Naive thymus-derived CD4-positive, alpha-beta T cell (primary cell): ENCODE results near the gene PRL. TPM values are rescaled to one million over a fixed set of nuclear protein-coding genes. Genes with fewer than 3 reads are reported as not detected.

Experiments
- ATAC-seq: fragments of 150-1000 bp; cut with Tn5 transposase; 2 replicates; pipeline ENCODE4 v1.10.0; 2021; ENCODE audit warnings: mild to moderate bottlenecking, moderate library complexity
- CTCF ChIA-PET: fragments of 350-600 bp; sonication (Branson Sonifier 250); formaldehyde crosslinking; loops from one replicate; lab custom pipeline; 2021; ENCODE audit warnings: antibody characterized with exemption; lab: Charles Lee
- POLR2A ChIA-PET: fragments of 350-600 bp; sonication (Branson Sonifier 250); formaldehyde crosslinking; loops from one replicate; lab custom pipeline; 2021; ENCODE audit warnings: antibody characterized with exemption, inconsistent platforms; lab: Charles Lee
- DNase-seq, 9 donors: peaks; one replicate each; pipeline versions ENCODE4 v3.0.0 to v3.0.0-alpha.2; 2020 to 2022; ENCODE audit warnings: mixed read lengths in 1 of 9
- H3K27ac ChIP-seq: one replicate; pipeline ENCODE4 v1.7.0; 2013; ENCODE audit warnings: mild to moderate bottlenecking, low read depth, low read length, moderate library complexity
- H3K27me3 ChIP-seq, 2 donors: one replicate each; pipeline ENCODE4 v1.7.0; 2013; ENCODE audit warnings: low read length in 2 of 2, mild to moderate bottlenecking in 2 of 2, moderate library complexity in 2 of 2; ENCODE audit not compliant: control insufficient read depth in 2 of 2, insufficient read depth in 2 of 2
- H3K36me3 ChIP-seq, 3 experiments: 1 replicate in 2 of 3; 2 replicates in 1 of 3; pipeline ENCODE4 v1.7.0; 2013; ENCODE audit warnings: low read length in 3 of 3, mild to moderate bottlenecking in 3 of 3, moderate library complexity in 1 of 3; ENCODE audit not compliant: insufficient read depth in 3 of 3, control insufficient read depth in 2 of 3
- H3K4me1 ChIP-seq, 2 donors: one replicate each; pipeline ENCODE4 v1.7.0; 2013; ENCODE audit warnings: low read length in 2 of 2, mild to moderate bottlenecking in 2 of 2, moderate library complexity in 1 of 2; ENCODE audit not compliant: control insufficient read depth in 2 of 2, insufficient read depth in 2 of 2
- H3K4me3 ChIP-seq: 2 replicates; pipeline ENCODE4 v1.7.0; 2013; ENCODE audit warnings: mild to moderate bottlenecking, low read length
- H3K9me3 ChIP-seq, 3 experiments: 1 replicate in 2 of 3; 2 replicates in 1 of 3; pipeline ENCODE4 v1.7.0; 2013; ENCODE audit warnings: low read length in 3 of 3; ENCODE audit not compliant: control insufficient read depth in 2 of 3
- H3K27ac Mint-ChIP-seq, 9 donors: one replicate each; pipeline ENCODE4 v1.8.0; 2020 to 2022; ENCODE audit warnings: mixed read lengths in 9 of 9, mild to moderate bottlenecking in 8 of 9, moderate library complexity in 5 of 9, inconsistent platforms in 2 of 9
- H3K27me3 Mint-ChIP-seq, 5 donors: one replicate each; pipeline ENCODE4 v1.8.0; 2021 to 2022; ENCODE audit warnings: mixed read lengths in 5 of 5, mild to moderate bottlenecking in 1 of 5
- H3K36me3 Mint-ChIP-seq, 5 donors: one replicate each; pipeline ENCODE4 v1.8.0; 2020 to 2022; ENCODE audit warnings: mixed read lengths in 5 of 5, mild to moderate bottlenecking in 3 of 5, inconsistent platforms in 1 of 5
- H3K4me1 Mint-ChIP-seq, 7 donors: one replicate each; pipeline ENCODE4 v1.8.0; 2020 to 2022; ENCODE audit warnings: mixed read lengths in 7 of 7, mild to moderate bottlenecking in 3 of 7, inconsistent platforms in 1 of 7
- H3K4me3 Mint-ChIP-seq, 10 donors: one replicate each; pipeline ENCODE4 v1.8.0; 2020 to 2022; ENCODE audit warnings: mild to moderate bottlenecking in 10 of 10, mixed read lengths in 10 of 10, moderate library complexity in 6 of 10, inconsistent platforms in 2 of 10
- H3K9me3 Mint-ChIP-seq, 11 donors: one replicate each; pipeline ENCODE4 v1.8.0; 2020 to 2022; ENCODE audit warnings: mixed read lengths in 11 of 11, mild to moderate bottlenecking in 4 of 11, inconsistent platforms in 1 of 11, moderate library complexity in 1 of 11
- intact Hi-C, 2 donors: fragments of 100-400 bp; cut with micrococcal nuclease; formaldehyde crosslinking; loops; one replicate each; pipeline ENCODE4 v1.15.1; 2023
- polyA plus RNA-seq, 2 donors: library from polyadenylated mRNA; unstranded; fragments of 300-500 nt; fragmentation: Illumina TruSeq; gene quantifications; one replicate each; pipeline ENCODE4 v1.2.3, GENCODE V29; 2021
- total RNA-seq, 6 experiments: library from RNA in 5 of 6; stranded (reverse) in 5 of 6; gene quantifications; 1 replicate in 5 of 6; 2 replicates in 1 of 6; pipeline ENCODE4 v1.2.3 and lab custom pipeline; 2021 to 2026

PRL gene
- total and polyA plus RNA-seq, 7 experiments from 2014 or later: not detected

GRCh38 chr6:22239261-22239921, 57.4 kb downstream of the PRL start:
- intact Hi-C loops: no loop called here
- POLR2A ChIA-PET: no interaction called here
- ATAC-seq: no peak

GRCh38 chr6:22238861-22239260, 58.0 kb downstream of the PRL start:
- H3K27ac ChIP-seq: no peak overlapping the region
- H3K27me3 ChIP-seq: no peaks in the 10 kb centered on the region
- H3K36me3 Mint-ChIP-seq: peaks cover 0 to 9% (median 0%) of the 10 kb centered on the region in 5 donors
- intact Hi-C loops: no loop called here
- ChIA-PET CTCF (no interaction called here), POLR2A (no interaction called here)
- H3K36me3 ChIP-seq: no peaks in the 10 kb centered on the region
- no peak overlapping the region for H3K27ac Mint-ChIP-seq
- H3K27me3 Mint-ChIP-seq: no peaks in the 10 kb centered on the region
- H3K4me1 Mint-ChIP-seq: no peaks in the 10 kb centered on the region
- peaks cover 1 to 29% (median 9%) of the 10 kb centered on the region in 11 donors for H3K9me3 Mint-ChIP-seq
- no peak overlapping the region for H3K4me3 ChIP-seq
- no peak for ATAC-seq
- no peaks in the 10 kb centered on the region for H3K4me1 ChIP-seq
- H3K9me3 ChIP-seq: no peaks in the 10 kb centered on the region
- no peak for DNase-seq
- H3K4me3 Mint-ChIP-seq: no peak overlapping the region

More at GRCh38 chr6:22239261-22239921, 57.4 kb downstream of the PRL start:
- Histone ChIP-seq H3K36me3 (no peaks in the 10 kb centered on the region), H3K27me3 (no peaks in the 10 kb centered on the region), H3K4me1 (no peaks in the 10 kb centered on the region), H3K27ac (no peak overlapping the region), H3K9me3 (no peaks in the 10 kb centered on the region), H3K4me3 (no peak overlapping the region)
- DNase-seq: no peak
- CTCF ChIA-PET: no interaction called here
- no peak overlapping the region for H3K4me3 Mint-ChIP-seq
- H3K4me1 Mint-ChIP-seq: no peaks in the 10 kb centered on the region
- peaks cover 1 to 28% (median 9%) of the 10 kb centered on the region in 11 donors for H3K9me3 Mint-ChIP-seq
- H3K36me3 Mint-ChIP-seq: peaks cover 0 to 9% (median 0%) of the 10 kb centered on the region in 5 donors
- no peak overlapping the region for H3K27ac Mint-ChIP-seq
- no peaks in the 10 kb centered on the region for H3K27me3 Mint-ChIP-seq

- no peaks in the 10 kb centered on the region for H3K9me3 ChIP-seq
- POLR2A ChIA-PET: no interaction called here
- CTCF ChIA-PET: no interaction called here
- peaks cover 0 to 9% (median 0%) of the 10 kb centered on the region in 5 donors for H3K36me3 Mint-ChIP-seq
- DNase-seq: no peak
- H3K27me3 Mint-ChIP-seq: no peaks in the 10 kb centered on the region
- no peak overlapping the region for H3K27ac Mint-ChIP-seq
- H3K4me1 ChIP-seq: no peaks in the 10 kb centered on the region
- no peak overlapping the region for H3K27ac ChIP-seq
- no peaks in the 10 kb centered on the region for H3K4me1 Mint-ChIP-seq
- ATAC-seq: no peak
- H3K36me3 ChIP-seq: no peaks in the 10 kb centered on the region
- intact Hi-C loops: no loop called here
- H3K4me3 ChIP-seq: no peak overlapping the region
- H3K4me3 Mint-ChIP-seq: no peak overlapping the region
- peaks cover 0 to 17% (median 6%) of the 10 kb centered on the region in 11 donors for H3K9me3 Mint-ChIP-seq
- no peaks in the 10 kb centered on the region for H3K27me3 ChIP-seq
Observed at GRCh38 chr6:22237526-22237925, 59.3 kb downstream of the PRL start.
